Activated naive CD4-positive, alpha-beta T cell treated with anti-CD3 and anti-CD28 coated beads for 36 hours (primary cell): Measurements from ENCODE around the gene PPIA. TPM values are rescaled to one million over a fixed set of nuclear protein-coding genes. Genes with fewer than 3 reads are reported as not detected.
A peak's percentile ranks its signal among the peaks of the same experiment; 100 is the strongest.

Experiments
- CTCF ChIA-PET: fragments of 350-600 bp; sonication (Branson Sonifier 250); formaldehyde crosslinking; loops from one replicate; lab custom pipeline; 2021; ENCODE audit warnings: antibody characterized with exemption; lab: Charles Lee
- DNase-seq: peaks from one replicate; pipeline ENCODE4 v3.0.0-alpha.2; 2020
- H3K27ac Mint-ChIP-seq: one replicate; pipeline ENCODE4 v1.8.0; 2021; ENCODE audit warnings: mild to moderate bottlenecking, mixed read lengths
- H3K27me3 Mint-ChIP-seq: one replicate; pipeline ENCODE4 v1.8.0; 2021; ENCODE audit warnings: low read depth, mixed read lengths
- H3K36me3 Mint-ChIP-seq: one replicate; pipeline ENCODE4 v1.8.0; 2021; ENCODE audit warnings: low read depth, mixed read lengths
- H3K4me1 Mint-ChIP-seq: one replicate; pipeline ENCODE4 v1.8.0; 2021; ENCODE audit warnings: low read depth, mixed read lengths
- H3K4me3 Mint-ChIP-seq: one replicate; pipeline ENCODE4 v1.8.0; 2021; ENCODE audit warnings: mild to moderate bottlenecking, moderate library complexity, mixed read lengths
- H3K9me3 Mint-ChIP-seq: one replicate; pipeline ENCODE4 v1.8.0; 2021; ENCODE audit warnings: mixed read lengths
- intact Hi-C: fragments of 100-400 bp; cut with micrococcal nuclease; formaldehyde crosslinking; loops from one replicate; pipeline ENCODE4 v1.15.1; 2023
- total RNA-seq, 2 experiments: library from RNA; stranded (reverse); gene quantifications; one replicate each; pipeline ENCODE4 v1.2.3, GENCODE V29; 2021

PPIA gene
- total RNA-seq: 1,000 to 10,000 TPM; 3,406 to 3,423 TPM

GRCh38 chr7:44796504-44797328 lies at the start of gene PPIA:
Gene PPIA, plus strand, starts transcription at chr7:44796681. Its CDS starts 44 bp downstream, at chr7:44796725.
- Mint-ChIP-seq H3K27me3 (no peaks in the 10 kb centered on the region), H3K4me3 (peak within 1 kb of the TSS; percentile 98), H3K27ac (peak within 1 kb of the TSS; percentile 98), H3K36me3 (peaks cover 41% of the 10 kb centered on the region), H3K4me1 (peaks cover 28% of the 10 kb centered on the region), H3K9me3 (no peaks in the 10 kb centered on the region)
- CTCF ChIA-PET: interaction anchor here (0.6 to 2.1 kb wide), 3 partner anchors 26 to 228 kb away, joined by 3 to 9 read pairs (median 7); no protein-coding TSS in a partner anchor
- intact Hi-C loops: loop anchor here (1.0 to 2.0 kb wide), 14 partner anchors 48 to 315 kb away; partner anchors contain the start of genes H2AZ2, NUDCD3, OGDH and PURB
- DNase-seq: peak; percentile 99

DNA sequence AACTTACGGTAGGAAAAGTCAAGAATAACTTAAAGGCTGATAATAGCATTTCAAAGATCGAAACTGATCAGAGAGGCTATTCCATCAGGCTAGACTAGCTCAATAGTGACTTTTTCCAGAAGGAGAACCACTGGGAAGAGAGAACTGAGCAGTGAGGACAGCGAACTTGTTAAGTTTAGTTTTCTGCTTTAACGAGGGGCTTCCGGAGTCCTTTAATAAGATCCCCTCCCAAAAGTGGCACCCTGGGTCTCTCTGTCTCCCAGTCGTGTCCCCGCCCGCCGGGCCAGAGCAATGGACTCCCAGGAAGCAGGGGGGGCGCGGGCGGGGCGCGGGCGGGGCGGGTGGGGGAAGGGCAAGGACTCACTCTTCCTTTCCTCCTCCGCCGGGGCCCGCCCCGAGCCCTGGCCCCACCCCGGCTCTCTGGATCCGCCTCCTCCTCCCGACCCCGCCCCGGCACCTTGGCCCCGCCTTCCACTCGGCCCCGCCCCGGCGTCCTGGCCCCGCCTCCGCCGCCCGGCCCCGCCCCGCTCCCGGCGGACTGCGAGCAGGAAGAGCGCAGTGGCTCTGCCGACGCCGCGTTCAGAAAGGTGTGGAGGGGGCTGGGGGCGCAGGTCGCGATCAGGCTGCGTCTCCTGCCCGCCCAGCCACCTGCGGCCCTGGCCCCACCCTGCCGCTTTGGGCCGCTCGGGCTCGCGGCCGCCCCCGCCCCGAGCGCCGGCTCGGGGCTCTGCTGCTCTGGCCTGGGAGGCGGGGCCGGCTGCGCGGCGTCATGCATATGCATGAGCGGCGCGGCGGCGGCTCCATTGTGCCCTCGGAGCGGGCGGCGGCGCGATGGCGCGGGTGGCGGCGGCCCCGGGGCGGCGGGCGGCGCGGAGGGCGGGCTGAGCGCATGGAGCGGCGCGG lies 48.2 kb upstream of the PPIA start, which contains the start of gene ZMIZ2:
Gene ZMIZ2, plus strand, starts transcription at position 803 of the 903 bp plus-strand sequence. CDS start 7,403 bp downstream, outside the sequence.
- intact Hi-C loops: loop anchor here (1.0 kb wide), 9 partner anchors 13 to 251 kb away; partner anchors contain the start of genes H2AZ2, MYO1G, OGDH and PPIA
- peak within 1 kb of the TSS; percentile 82 for H3K4me3 Mint-ChIP-seq
- H3K9me3 Mint-ChIP-seq: no peaks in the 10 kb centered on the region
- CTCF ChIA-PET: no interaction called here
- H3K27me3 Mint-ChIP-seq: no peaks in the 10 kb centered on the region
- H3K36me3 Mint-ChIP-seq: peaks cover 9% of the 10 kb centered on the region
- H3K4me1 Mint-ChIP-seq: peaks cover 39% of the 10 kb centered on the region
- peak; percentile 92 for DNase-seq
- peak within 1 kb of the TSS; percentile 88 for H3K27ac Mint-ChIP-seq

GRCh38 chr7:44748948-44749731 lies 47.3 kb upstream of the PPIA start:
- DNase-seq: peak; percentile 21
- no peaks in the 10 kb centered on the region for H3K27me3 Mint-ChIP-seq
- peak overlapping the region; percentile 20 for H3K27ac Mint-ChIP-seq
- intact Hi-C loops: loop anchor here (1.0 kb wide), 9 partner anchors 14 to 250 kb away; partner anchors contain the start of genes H2AZ2, MYO1G, OGDH and PPIA
- peaks cover 43% of the 10 kb centered on the region for H3K4me1 Mint-ChIP-seq
- peaks cover 9% of the 10 kb centered on the region for H3K36me3 Mint-ChIP-seq
- H3K4me3 Mint-ChIP-seq: peak overlapping the region; percentile 82
- CTCF ChIA-PET: interaction anchor here (1.0 to 2.1 kb wide), 4 partner anchors 15 to 184 kb away, joined by 3 to 9 read pairs (median 4); no protein-coding TSS in a partner anchor
- no peaks in the 10 kb centered on the region for H3K9me3 Mint-ChIP-seq

DNA sequence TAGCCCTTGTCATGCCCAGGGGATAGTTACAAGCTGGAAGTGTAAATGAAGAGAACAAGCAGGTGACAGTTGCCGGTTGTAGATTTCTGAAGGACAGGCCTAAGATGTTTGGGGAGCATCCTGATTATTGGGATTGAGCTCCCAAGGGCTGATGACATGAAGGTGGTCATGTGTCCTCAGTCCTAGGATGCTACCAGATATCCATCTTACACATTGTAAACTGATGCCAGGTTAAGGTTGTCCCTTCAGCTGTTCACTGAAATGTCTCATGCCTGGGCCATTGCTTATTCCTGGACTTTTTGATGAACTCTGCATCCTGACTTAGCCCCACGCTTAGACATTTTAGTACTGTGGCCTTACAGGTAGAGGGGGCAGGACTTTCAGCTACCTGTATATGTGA lies 46.5 kb upstream of the PPIA start:
- peaks cover 44% of the 10 kb centered on the region for H3K4me1 Mint-ChIP-seq

DNA sequence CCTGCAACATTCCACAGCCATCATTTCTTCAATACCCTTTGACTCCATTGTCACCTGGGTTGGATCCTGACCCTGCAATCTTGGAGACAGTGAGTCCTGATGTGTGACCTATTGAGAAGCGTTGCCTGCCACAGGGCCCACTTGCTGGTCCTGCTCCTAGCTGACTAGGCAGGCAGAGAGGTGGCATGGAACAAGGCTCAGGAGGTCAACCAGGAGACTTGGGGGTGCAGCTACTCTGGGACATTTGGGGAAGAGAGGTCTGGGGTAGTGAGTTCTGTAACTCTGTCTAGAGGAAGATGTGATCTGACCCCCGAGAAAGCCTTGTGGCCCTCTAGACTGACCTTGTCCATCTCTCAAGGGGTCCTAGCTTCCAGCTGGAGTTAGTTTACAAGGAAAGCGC lies 46.1 kb upstream of the PPIA start:
- peak overlapping the region; percentile 85 for H3K27ac Mint-ChIP-seq
- intact Hi-C loops: no loop called here
- CTCF ChIA-PET: interaction anchor here (0.7 to 2.1 kb wide), 8 partner anchors 11 to 385 kb away, joined by 3 to 9 read pairs (median 4); no protein-coding TSS in a partner anchor
- DNase-seq: no peak
- peak overlapping the region; percentile 82 for H3K4me3 Mint-ChIP-seq
- H3K27me3 Mint-ChIP-seq: no peaks in the 10 kb centered on the region
- H3K4me1 Mint-ChIP-seq: peaks cover 45% of the 10 kb centered on the region
- H3K36me3 Mint-ChIP-seq: peaks cover 9% of the 10 kb centered on the region
- H3K9me3 Mint-ChIP-seq: no peaks in the 10 kb centered on the region

More for the DNA sequence above, 46.5 kb upstream of the PPIA start:
- peak overlapping the region; percentile 82 for H3K4me3 Mint-ChIP-seq
- no peaks in the 10 kb centered on the region for H3K27me3 Mint-ChIP-seq
- DNase-seq: no peak
- intact Hi-C loops: no loop called here
- CTCF ChIA-PET: interaction anchor here (0.7 to 2.1 kb wide), 10 partner anchors 11 to 386 kb away, joined by 3 to 9 read pairs (median 3); no protein-coding TSS in a partner anchor
- H3K27ac Mint-ChIP-seq: peak overlapping the region; percentile 85
- H3K9me3 Mint-ChIP-seq: no peaks in the 10 kb centered on the region
- H3K36me3 Mint-ChIP-seq: peaks cover 9% of the 10 kb centered on the region

GRCh38 chr7:44750921-44751571 lies 45.4 kb upstream of the PPIA start:
- Mint-ChIP-seq H3K9me3 (no peaks in the 10 kb centered on the region), H3K4me3 (peak overlapping the region; percentile 82), H3K4me1 (peaks cover 45% of the 10 kb centered on the region), H3K27me3 (no peaks in the 10 kb centered on the region), H3K27ac (peak overlapping the region; percentile 85), H3K36me3 (peaks cover 9% of the 10 kb centered on the region)
- DNase-seq: peak; percentile 79
- CTCF ChIA-PET: interaction anchor here (0.7 to 2.1 kb wide), 3 partner anchors 21 to 46 kb away, joined by 4 to 9 read pairs (median 4); no protein-coding TSS in a partner anchor
- intact Hi-C loops: loop anchor here (1.0 kb wide), 1 partner anchor 134 kb away; no protein-coding TSS in a partner anchor

- Mint-ChIP-seq H3K4me3 (no peak overlapping the region), H3K27me3 (no peaks in the 10 kb centered on the region), H3K9me3 (no peaks in the 10 kb centered on the region), H3K36me3 (peaks cover 11% of the 10 kb centered on the region), H3K4me1 (peaks cover 41% of the 10 kb centered on the region), H3K27ac (no peak overlapping the region)
- CTCF ChIA-PET: interaction anchor here (0.6 kb wide), 1 partner anchor 10 kb away, joined by 3 read pairs; no protein-coding TSS in a partner anchor
- intact Hi-C loops: no loop called here
- DNase-seq: no peak
Measured at GRCh38 chr7:44752822-44753221, 43.7 kb upstream of the PPIA start.

DNA sequence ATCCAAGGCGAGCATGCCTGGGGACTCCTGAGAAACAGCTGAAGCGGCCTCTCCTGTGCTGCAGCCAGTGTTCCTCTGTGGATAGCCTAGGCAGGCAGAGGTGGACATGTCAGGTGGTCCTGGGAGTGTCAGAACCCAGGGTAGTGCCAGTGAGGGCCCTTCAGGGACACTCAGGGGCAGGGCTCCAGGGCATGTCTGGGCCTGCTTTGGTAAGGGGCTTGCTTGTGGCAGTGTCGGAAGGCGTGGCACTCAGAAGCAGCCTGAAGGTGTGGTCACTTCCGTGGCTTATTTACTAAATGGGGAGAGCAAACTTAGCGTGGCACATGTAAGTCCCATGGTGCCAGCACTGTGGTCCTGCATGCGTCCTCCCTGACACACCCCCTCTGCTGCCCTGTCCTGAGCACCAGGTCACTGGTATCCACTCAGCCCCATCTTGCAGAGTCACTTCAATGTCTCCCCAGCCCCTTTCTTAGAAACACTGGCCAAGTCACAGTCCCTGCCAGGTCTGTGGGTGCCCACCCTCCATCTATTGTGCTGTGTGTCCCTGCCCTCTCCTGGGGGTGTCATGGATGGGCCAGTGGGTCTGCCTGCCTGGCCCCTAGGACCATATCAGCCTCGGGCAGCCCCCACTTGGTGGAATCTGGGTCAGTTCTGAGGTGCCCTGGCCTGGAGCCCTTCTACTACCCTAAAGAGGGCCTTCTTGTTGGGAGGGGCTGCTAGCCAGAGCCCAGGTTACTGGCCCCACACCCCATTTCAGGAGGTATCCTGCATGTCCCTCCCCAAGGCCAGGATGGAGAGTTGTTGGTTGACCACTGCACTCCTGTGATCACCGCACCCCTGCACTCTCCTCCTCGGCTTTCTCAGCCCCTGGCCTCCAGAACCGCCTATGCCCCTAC lies 41.4 kb upstream of the PPIA start:
- Mint-ChIP-seq H3K9me3 (no peaks in the 10 kb centered on the region), H3K36me3 (peaks cover 15% of the 10 kb centered on the region), H3K27me3 (no peaks in the 10 kb centered on the region), H3K4me3 (no peak overlapping the region), H3K4me1 (peaks cover 33% of the 10 kb centered on the region), H3K27ac (peak overlapping the region; percentile 68)
- no peak for DNase-seq
- intact Hi-C loops: no loop called here
- CTCF ChIA-PET: no interaction called here

GRCh38 chr7:44755698-44756627 lies 40.5 kb upstream of the PPIA start:
- CTCF ChIA-PET: interaction anchor here (0.5 kb wide), 1 partner anchor 24 kb away, joined by 3 read pairs; no protein-coding TSS in a partner anchor
- intact Hi-C loops: no loop called here
- Mint-ChIP-seq H3K27ac (peak overlapping the region; percentile 30), H3K4me1 (peaks cover 24% of the 10 kb centered on the region), H3K27me3 (no peaks in the 10 kb centered on the region), H3K9me3 (no peaks in the 10 kb centered on the region), H3K4me3 (no peak overlapping the region), H3K36me3 (peaks cover 15% of the 10 kb centered on the region)
- DNase-seq: no peak
